GM19240 (cell line): ENCODE data around the gene PEX11G.

Experiments used
- DNase-seq: peaks from one replicate; pipeline ENCODE4 v3.0.0; 2011; ENCODE audit warnings: low spot score; ENCODE audit not compliant: insufficient read length

Gene PEX11G

GRCh38 chr19:7494416-7495098, 5.7 kb upstream of the PEX11G start:
- no peak for DNase-seq

GRCh38 chr19:7492558-7492957, 3.7 kb upstream of the PEX11G start:
- DNase-seq = no peak

GRCh38 chr19:7492142-7492541, 3.3 kb upstream of the PEX11G start:
- DNase-seq = no peak

- DNase-seq = no peak
Measured at GRCh38 chr19:7489609-7490044, 792 bp upstream of the PEX11G start.

GRCh38 chr19:7486923-7487322, 1.9 kb downstream of the PEX11G start:
- no peak for DNase-seq

- DNase-seq = no peak
Measured at GRCh38 chr19:7483720-7484201, 5.1 kb downstream of the PEX11G start.

GRCh38 chr19:7482584-7483439, 6.0 kb downstream of the PEX11G start:
- no peak for DNase-seq

GRCh38 chr19:7480970-7481255, 7.9 kb downstream of the PEX11G start:
- DNase-seq = no peak

GRCh38 chr19:7480222-7480969, 8.4 kb downstream of the PEX11G start:
- DNase-seq = no peak

- DNase-seq = no peak
Measured at GRCh38 chr19:7478843-7479227, 10.0 kb downstream of the PEX11G start.

- DNase-seq = no peak
Measured at GRCh38 chr19:7478173-7478842, 10.5 kb downstream of the PEX11G start.

- no peak for DNase-seq
Measured at GRCh38 chr19:7477758-7478157, 11.1 kb downstream of the PEX11G start.

GRCh38 chr19:7476777-7477494, 11.9 kb downstream of the PEX11G start:
- DNase-seq = no peak

- no peak for DNase-seq
Measured at GRCh38 chr19:7476241-7476640, 12.6 kb downstream of the PEX11G start.

GRCh38 chr19:7475665-7476064, 13.2 kb downstream of the PEX11G start:
- DNase-seq = no peak

- DNase-seq = no peak
Measured at GRCh38 chr19:7471696-7472615, 16.9 kb downstream of the PEX11G start.

GRCh38 chr19:7470540-7471305, 18.1 kb downstream of the PEX11G start:
- DNase-seq = no peak

GRCh38 chr19:7469669-7470285, 19.1 kb downstream of the PEX11G start:
- no peak for DNase-seq

GRCh38 chr19:7468840-7469239, 20.0 kb downstream of the PEX11G start:
- DNase-seq = no peak
